ENCODE measurements around the gene POU4F3.
"Not testable (repeated sequence)": the region's sequence is repeated elsewhere in the genome, so short reads cannot be mapped to it uniquely, and the experiment has no call there.

The POU4F3 gene, protein sequence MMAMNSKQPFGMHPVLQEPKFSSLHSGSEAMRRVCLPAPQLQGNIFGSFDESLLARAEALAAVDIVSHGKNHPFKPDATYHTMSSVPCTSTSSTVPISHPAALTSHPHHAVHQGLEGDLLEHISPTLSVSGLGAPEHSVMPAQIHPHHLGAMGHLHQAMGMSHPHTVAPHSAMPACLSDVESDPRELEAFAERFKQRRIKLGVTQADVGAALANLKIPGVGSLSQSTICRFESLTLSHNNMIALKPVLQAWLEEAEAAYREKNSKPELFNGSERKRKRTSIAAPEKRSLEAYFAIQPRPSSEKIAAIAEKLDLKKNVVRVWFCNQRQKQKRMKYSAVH

DNA sequence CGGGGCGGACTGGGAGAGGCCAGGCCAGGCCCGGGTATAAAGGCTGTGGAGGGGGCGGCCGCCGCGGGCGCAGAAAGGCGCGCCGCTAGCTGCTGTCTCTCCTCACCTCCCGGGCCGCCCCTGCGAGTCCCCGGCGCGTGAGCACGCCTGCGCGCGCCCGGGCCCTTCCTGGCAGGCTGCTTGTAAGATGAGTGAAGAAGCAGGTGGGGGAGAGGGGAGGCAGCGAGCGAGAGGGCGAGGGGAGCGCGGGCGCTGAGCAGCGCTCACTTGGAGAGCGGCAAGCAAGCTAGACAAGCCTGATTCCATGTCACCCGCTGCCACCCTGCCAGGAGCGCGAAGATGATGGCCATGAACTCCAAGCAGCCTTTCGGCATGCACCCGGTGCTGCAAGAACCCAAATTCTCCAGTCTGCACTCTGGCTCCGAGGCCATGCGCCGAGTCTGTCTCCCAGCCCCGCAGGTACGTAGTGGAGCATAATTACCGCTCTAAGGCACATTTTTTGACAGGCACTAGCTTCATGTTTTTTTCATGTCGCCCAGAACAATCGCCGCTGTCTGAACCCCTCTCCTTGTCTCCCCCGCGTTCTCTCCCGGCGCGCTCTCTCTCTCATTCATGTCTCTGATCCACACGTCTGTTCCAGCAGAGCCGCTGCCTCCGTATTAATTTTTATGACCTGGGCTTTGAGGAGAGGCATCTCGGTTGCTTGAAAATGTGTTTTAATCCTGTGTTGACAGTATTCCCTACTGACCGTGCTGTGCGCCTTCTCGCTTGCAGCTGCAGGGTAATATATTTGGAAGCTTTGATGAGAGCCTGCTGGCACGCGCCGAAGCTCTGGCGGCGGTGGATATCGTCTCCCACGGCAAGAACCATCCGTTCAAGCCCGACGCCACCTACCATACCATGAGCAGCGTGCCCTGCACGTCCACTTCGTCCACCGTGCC lies at the start of gene POU4F3:
Gene POU4F3, plus strand, starts transcription at position 66 of the 941 bp plus-strand sequence. Its CDS starts 274 bp downstream, at position 340.
- DNase-seq (ENCODE audit: low read depth), result no peak
- TF ChIP-seq, protein P1, sequence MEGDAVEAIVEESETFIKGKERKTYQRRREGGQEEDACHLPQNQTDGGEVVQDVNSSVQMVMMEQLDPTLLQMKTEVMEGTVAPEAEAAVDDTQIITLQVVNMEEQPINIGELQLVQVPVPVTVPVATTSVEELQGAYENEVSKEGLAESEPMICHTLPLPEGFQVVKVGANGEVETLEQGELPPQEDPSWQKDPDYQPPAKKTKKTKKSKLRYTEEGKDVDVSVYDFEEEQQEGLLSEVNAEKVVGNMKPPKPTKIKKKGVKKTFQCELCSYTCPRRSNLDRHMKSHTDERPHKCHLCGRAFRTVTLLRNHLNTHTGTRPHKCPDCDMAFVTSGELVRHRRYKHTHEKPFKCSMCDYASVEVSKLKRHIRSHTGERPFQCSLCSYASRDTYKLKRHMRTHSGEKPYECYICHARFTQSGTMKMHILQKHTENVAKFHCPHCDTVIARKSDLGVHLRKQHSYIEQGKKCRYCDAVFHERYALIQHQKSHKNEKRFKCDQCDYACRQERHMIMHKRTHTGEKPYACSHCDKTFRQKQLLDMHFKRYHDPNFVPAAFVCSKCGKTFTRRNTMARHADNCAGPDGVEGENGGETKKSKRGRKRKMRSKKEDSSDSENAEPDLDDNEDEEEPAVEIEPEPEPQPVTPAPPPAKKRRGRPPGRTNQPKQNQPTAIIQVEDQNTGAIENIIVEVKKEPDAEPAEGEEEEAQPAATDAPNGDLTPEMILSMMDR (conservative IDR thresholded peaks at IDR 0.05; ENCODE audit: control insufficient read depth, insufficient read depth, low read depth, low read length), result no peak
- H3K4me3 ChIP-seq (ENCODE audit: control insufficient read depth, low read depth, low read length), result no peak within 1 kb of the TSS

DNA sequence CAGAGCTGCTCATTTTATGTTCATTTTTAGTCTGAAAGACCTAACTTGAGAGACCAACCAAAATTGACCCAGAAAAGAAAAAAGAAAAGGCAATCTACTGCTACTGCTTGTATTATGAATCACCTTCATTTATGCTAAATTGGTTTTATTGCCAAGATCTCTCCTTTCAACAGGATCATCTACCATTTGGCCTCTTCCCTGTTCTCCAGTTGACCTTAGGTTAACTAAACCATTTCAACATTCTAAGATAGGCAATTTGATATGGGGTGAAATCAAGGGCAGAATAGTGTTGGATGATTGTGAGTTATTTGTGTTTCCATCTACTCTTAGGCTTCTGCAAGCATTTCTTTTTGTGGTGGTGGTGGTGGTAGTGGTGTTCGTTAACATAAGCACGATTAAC lies 48.3 kb upstream of the POU4F3 start:
- peak; percentile 7 for DNase-seq (ENCODE audit: low read depth)
- TF ChIP-seq, protein P1 (conservative IDR thresholded peaks at IDR 0.05; ENCODE audit: control insufficient read depth, insufficient read depth, low read depth, low read length), result no peak
- no peak overlapping the region for H3K4me3 ChIP-seq (ENCODE audit: control insufficient read depth, low read depth, low read length)

DNA sequence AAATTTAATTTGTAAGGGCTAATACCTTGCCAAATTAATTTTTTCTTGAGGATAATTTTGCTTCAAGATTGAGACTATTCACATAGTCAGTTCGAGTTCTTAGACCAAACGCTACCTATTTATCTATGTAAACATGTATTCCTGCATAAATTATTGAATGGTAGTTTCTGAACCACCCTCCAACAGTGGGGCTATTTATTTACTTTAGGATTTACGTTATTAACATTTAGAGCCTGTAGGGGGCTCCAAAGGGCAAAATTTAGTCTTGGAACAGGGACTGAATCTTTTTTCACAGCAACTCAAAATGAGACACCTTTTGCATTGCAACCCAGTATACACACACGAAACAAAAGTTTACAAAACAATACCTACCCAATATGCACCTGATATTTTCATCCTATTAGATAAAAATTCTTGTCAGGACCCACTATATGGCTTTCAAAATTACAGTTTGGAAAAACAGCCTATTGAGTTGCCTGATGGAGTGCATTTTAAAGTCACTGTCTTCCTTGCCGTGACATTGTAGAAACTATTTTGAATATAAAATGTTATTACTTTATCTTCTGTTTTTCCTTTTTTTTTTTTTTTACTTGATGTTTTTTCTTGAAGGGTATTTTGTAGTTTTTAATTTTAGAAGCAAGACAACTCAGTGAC lies 47.1 kb upstream of the POU4F3 start:
- peak; percentile 62 for DNase-seq (ENCODE audit: low read depth)
- TF ChIP-seq, protein P1 (conservative IDR thresholded peaks at IDR 0.05; ENCODE audit: control insufficient read depth, insufficient read depth, low read depth, low read length), result peak; percentile 67
- H3K4me3 ChIP-seq (ENCODE audit: control insufficient read depth, low read depth, low read length), result no peak overlapping the region

DNA sequence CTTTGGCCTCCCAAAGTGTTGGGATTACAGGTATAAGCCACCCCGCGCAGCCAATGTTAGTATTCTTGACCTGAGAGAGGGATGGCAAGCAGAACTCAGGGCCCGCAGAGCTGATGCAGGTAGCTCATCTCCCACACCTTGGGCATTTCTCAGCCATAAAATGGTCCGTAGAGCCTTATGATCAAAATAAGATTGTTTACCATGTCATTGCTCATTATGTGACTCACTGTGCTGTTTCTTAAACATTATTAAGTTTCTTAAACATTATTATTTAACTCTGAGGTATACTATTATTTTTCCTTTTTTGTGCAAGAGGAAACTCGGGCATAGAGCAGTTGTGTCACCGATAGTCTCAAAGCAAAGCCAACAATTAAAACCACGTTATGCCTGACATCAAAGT lies 42.4 kb upstream of the POU4F3 start:
- H3K4me3 ChIP-seq (ENCODE audit: control insufficient read depth, low read depth, low read length), result no peak overlapping the region
- no peak for DNase-seq (ENCODE audit: low read depth)
- TF ChIP-seq, protein P1 (conservative IDR thresholded peaks at IDR 0.05; ENCODE audit: control insufficient read depth, insufficient read depth, low read depth, low read length), result no peak

DNA sequence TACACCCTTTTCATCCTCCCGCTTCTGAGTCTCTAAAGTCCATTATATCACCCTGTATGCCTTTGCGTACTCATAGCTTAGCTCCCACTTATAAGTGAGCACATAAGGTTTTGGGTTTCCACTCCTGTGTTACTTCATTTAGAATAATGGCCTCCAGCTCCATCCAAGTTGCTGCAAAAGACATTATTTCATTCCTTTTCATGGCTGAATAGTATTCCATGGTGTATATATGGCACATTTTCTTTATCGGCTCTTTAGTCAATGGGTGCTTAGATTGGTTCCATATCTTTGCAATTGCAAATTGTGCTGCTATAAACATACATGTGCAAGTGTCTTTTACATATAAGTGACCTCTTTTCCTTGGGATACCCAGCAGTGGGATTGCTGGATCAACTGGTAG lies 39.7 kb upstream of the POU4F3 start:
- H3K4me3 ChIP-seq (ENCODE audit: control insufficient read depth, low read depth, low read length), result not testable (repeated sequence)

DNA sequence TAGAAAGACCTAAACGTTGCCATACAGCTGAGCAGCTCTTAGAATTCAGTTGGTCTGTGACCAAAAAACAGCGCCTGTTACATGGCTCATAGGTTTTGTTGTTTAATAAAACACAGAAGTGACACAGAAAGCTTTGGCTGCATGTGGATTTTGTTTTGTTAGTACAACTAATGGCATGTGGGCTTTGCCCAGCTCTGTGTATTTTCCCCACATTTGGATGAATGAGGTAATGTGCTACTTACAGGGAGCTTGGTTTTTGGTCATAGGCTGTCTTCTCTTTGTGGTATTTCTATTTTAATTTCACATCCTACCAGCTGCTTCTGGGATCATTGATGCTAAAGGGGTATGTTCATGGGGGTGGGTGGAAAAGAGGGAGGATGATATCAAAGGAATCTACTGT lies 37.0 kb upstream of the POU4F3 start:
- peak; percentile 2 for DNase-seq (ENCODE audit: low read depth)
- H3K4me3 ChIP-seq (ENCODE audit: control insufficient read depth, low read depth, low read length), result no peak overlapping the region
- TF ChIP-seq, protein P1 (conservative IDR thresholded peaks at IDR 0.05; ENCODE audit: control insufficient read depth, insufficient read depth, low read depth, low read length), result no peak

More for the DNA sequence above, 39.7 kb upstream of the POU4F3 start:
- DNase-seq (ENCODE audit: low read depth), result not testable (repeated sequence)

All from fibroblast of mammary gland (primary cell).